Heart left ventricle (tissue), 16 donors: ENCODE measurements around the gene FASN. TPM values are rescaled to one million over a fixed set of nuclear protein-coding genes. Genes with fewer than 3 reads are reported as not detected.
A peak's percentile ranks its signal among the peaks of the same experiment; 100 is the strongest.

Experiments
- ATAC-seq, 4 donors: fragments of 200-7000 bp; cut with Tn5 transposase; one replicate each; pipeline ENCODE4 v1.9.1; 2020 to 2022; ENCODE audit warnings: moderate library complexity in 4 of 4, mild to moderate bottlenecking in 3 of 4, moderate number of reproducible peaks in 1 of 4
- DNase-seq, 5 donors: peaks; one replicate each; pipeline ENCODE4 v3.0.0-alpha.2; 2020
- H3K27ac ChIP-seq, 12 donors: fragments of 200-600 bp; sonication (generic) in 4 of 12; one replicate each; pipeline versions ENCODE4 v1.5.0 to v1.8.0; 2016 to 2022; ENCODE audit warnings: mild to moderate bottlenecking in 2 of 12
- H3K27me3 ChIP-seq, 9 donors: fragments of 200-600 bp; sonication (generic) in 2 of 9; one replicate each; pipeline versions ENCODE4 v1.5.1 to v1.8.0; 2016 to 2022; ENCODE audit warnings: mild to moderate bottlenecking in 3 of 9
- H3K36me3 ChIP-seq, 9 donors: fragments of 200-600 bp; sonication (generic) in 2 of 9; one replicate each; pipeline versions ENCODE4 v1.5.0 to v1.8.0; 2018 to 2022; ENCODE audit warnings: mild to moderate bottlenecking in 2 of 9
- H3K4me1 ChIP-seq, 12 donors: fragments of 200-600 bp; sonication (generic) in 4 of 12; one replicate each; pipeline versions ENCODE4 v1.5.0 to v1.8.0; 2016 to 2022; ENCODE audit warnings: mild to moderate bottlenecking in 3 of 12
- H3K4me3 ChIP-seq, 12 donors: fragments of 200-600 bp; sonication (generic) in 4 of 12; one replicate each; pipeline versions ENCODE4 v1.5.0 to v1.8.0; 2017 to 2022; ENCODE audit warnings: mild to moderate bottlenecking in 9 of 12, moderate library complexity in 4 of 12
- H3K9me3 ChIP-seq, 12 donors: fragments of 200-600 bp; sonication (generic) in 4 of 12; one replicate each; pipeline versions ENCODE4 v1.5.0 to v1.8.0; 2016 to 2022; ENCODE audit warnings: mild to moderate bottlenecking in 1 of 12
- POLR2A ChIP-seq, 2 donors: fragments of 450-650 bp; IDR thresholded peaks; one replicate each; pipeline ENCODE4 v1.6.1; 2017; ENCODE audit warnings: antibody characterized with exemption in 2 of 2, mild to moderate bottlenecking in 2 of 2, moderate library complexity in 2 of 2
- WGBS, 4 donors: extraction: QIAGEN DNeasy Blood & Tissue Kit in 2 of 4; methylation state at CpG; one replicate each; pipeline versions ENCODE4 v1.1.5 to v1.1.7; 2013 to 2018; 5-methylcytosine and 5-hydroxymethylcytosine counted together
- intact Hi-C, 10 donors: fragments of 100-400 bp; cut with DNase I; formaldehyde crosslinking; loops; one replicate each; pipeline versions ENCODE4 v1.11.1 to v1.14.2; 2022
- polyA plus RNA-seq, 2 donors: library from polyadenylated mRNA; stranded (reverse); fragments of 200-250 nt; gene quantifications; one replicate each; pipeline ENCODE4 v1.2.3, GENCODE V29; 2013
- total RNA-seq, 9 donors: library from RNA; depleted of rRNA in 2 of 9; stranded (reverse); fragments of >200 nt in 2 of 9; fragmentation: NEBNext Ultra II Directional in 3 of 9; extraction: Animal tissue kit (Norgen Biotek cat#: 25700) in 3 of 9; gene quantifications; one replicate each; pipeline versions ENCODE4 v1.1.0 to v1.2.4, GENCODE V29; 2016 to 2023
- TF ChIP-seq, protein P1 (sequence below), 12 donors: fragments of 200-600 bp; sonication (generic) in 4 of 12; IDR thresholded peaks; one replicate each; pipeline versions ENCODE4 v1.5.0 to v1.8.0; 2018 to 2022; ENCODE audit warnings: antibody characterized with exemption in 12 of 12, mild to moderate bottlenecking in 5 of 12
- donor health status: ischemic (EF 13 %, LVEDD 7.1; RV severe dilation, severe dysfunction).
- donor health status: healthy with polysubstance abuse.
- donor health status: DM: no; HTN: yes; CAD: no.
- donor health status: DM: no; HTN: no; CAD: no.
- donor health status: ischemic (EF 25% LVEDD 6.9; RV normal size, moderate dysfunction).
- donor health status: ischemic (EF 25% LVEDD 5.7; RV mildly dilated, moderate dysfunction).
- donor health status: healthy.
- donor health status: DM: yes; HTN: yes; CAD: no.
- donor health status: ischemic (EF 35%, LVEDD 5.7; RV mildly dilated, moderate dysfunction).
- donor health status: nonischemic (EF 11% LVEDD 7.7; RV severe dilation, severe dysfunction).
- donor health status: DM: yes; HTN: yes; CAD: no.
- donor health status: PGD.
- donor health status: ischemic (EF 29% LVEDD 5.4; RV normal size, mild dysfunction).
- donor health status: nonischemic (EF 23%, LVEDD 6.1; RV moderate dilation, normal function).

The FASN gene
- total and polyA plus RNA-seq, 11 donors = 6.9 to 103 (median 18.9) TPM

DNA sequence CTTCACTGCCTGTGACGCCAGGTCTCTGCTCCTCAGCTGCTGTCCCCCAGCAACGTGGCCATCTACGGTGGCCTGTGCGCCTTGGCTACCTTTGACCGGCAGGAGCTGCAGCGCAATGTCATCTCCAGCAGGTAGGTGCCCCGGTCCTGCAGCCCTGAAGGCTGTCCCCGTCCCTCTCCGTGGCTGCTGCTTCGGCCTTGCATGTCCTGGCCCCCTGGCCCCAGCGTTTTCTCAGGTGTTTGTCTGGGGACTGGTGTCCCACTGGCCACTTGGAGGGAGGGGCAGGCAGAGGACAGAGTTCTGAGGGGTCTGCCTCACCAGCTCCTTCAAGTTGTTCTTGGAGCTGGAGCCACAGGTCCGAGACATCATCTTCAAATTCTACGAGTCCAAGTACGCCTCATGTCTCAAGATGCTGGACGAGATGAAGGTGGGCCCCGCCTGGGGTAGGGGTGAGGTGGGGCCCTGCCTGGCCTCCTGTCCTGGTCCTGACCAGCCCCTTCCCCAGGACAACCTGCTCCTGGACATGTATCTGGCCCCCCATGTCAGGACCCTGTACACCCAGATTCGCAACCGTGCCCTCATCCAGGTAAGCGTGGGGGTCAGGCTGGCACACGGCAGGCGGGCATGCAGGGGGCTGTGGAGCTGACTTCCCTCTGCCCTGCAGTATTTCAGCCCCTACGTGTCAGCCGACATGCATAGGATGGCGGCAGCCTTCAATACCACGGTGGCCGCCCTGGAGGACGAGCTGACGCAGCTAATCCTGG lies 41.9 kb downstream of the FASN start:
- no peak for ATAC-seq
- intact Hi-C loops = loop anchor here in 1 of 10 donors (5.0 kb wide), 1 partner anchor 41 kb away; the partner anchor contains the start of gene FASN
- no peak overlapping the region for H3K4me3 ChIP-seq
- DNase-seq = peak in 2 of 5 donors; percentile 19 to 23
- peaks cover 0 to 20% (median 15%) of the 10 kb centered on the region in 12 donors for H3K4me1 ChIP-seq
- H3K36me3 ChIP-seq = peaks cover 0 to 78% (median 68%) of the 10 kb centered on the region in 9 donors
- H3K27me3 ChIP-seq = no peaks in the 10 kb centered on the region
- H3K27ac ChIP-seq = no peak overlapping the region
- WGBS, 4 donors = 88 to 91% (median 90%) methylated on average over 18 to 28 of the region's 28 CpGs
- no peak for TF ChIP-seq POLR2A (IDR thresholded peaks at IDR 0.05)
- TF ChIP-seq, protein P1, sequence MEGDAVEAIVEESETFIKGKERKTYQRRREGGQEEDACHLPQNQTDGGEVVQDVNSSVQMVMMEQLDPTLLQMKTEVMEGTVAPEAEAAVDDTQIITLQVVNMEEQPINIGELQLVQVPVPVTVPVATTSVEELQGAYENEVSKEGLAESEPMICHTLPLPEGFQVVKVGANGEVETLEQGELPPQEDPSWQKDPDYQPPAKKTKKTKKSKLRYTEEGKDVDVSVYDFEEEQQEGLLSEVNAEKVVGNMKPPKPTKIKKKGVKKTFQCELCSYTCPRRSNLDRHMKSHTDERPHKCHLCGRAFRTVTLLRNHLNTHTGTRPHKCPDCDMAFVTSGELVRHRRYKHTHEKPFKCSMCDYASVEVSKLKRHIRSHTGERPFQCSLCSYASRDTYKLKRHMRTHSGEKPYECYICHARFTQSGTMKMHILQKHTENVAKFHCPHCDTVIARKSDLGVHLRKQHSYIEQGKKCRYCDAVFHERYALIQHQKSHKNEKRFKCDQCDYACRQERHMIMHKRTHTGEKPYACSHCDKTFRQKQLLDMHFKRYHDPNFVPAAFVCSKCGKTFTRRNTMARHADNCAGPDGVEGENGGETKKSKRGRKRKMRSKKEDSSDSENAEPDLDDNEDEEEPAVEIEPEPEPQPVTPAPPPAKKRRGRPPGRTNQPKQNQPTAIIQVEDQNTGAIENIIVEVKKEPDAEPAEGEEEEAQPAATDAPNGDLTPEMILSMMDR (IDR thresholded peaks at IDR 0.05) = no peak
- no peaks in the 10 kb centered on the region for H3K9me3 ChIP-seq

- 72 to 85% (median 81%) methylated on average over 15 to 26 of the region's 26 CpGs for WGBS, 4 donors
- intact Hi-C loops = loop anchor here in 1 of 10 donors (5.0 kb wide), 1 partner anchor 42 kb away; the partner anchor contains the start of gene FASN
- DNase-seq = peak in 2 of 5 donors; percentile 19 to 44
- no peaks in the 10 kb centered on the region for H3K27me3 ChIP-seq
- H3K36me3 ChIP-seq = peaks cover 0 to 71% (median 60%) of the 10 kb centered on the region in 9 donors
- H3K9me3 ChIP-seq = no peaks in the 10 kb centered on the region
- no peak for TF ChIP-seq POLR2A (IDR thresholded peaks at IDR 0.05)
- TF ChIP-seq, protein P1 (IDR thresholded peaks at IDR 0.05) = no peak
- H3K4me1 ChIP-seq = peaks cover 3 to 28% (median 21%) of the 10 kb centered on the region in 12 donors
- H3K27ac ChIP-seq = no peak overlapping the region
- no peak overlapping the region for H3K4me3 ChIP-seq
- no peak for ATAC-seq
Observed at GRCh38 chr17:82055023-82055964, 42.7 kb downstream of the FASN start.

- no peak for ATAC-seq
- WGBS, 4 donors = 87 to 89% (median 89%) methylated on average over 19 to 38 of the region's 38 CpGs
- Histone ChIP-seq H3K36me3 (peaks cover 0 to 70% (median 58%) of the 10 kb centered on the region in 9 donors), H3K27ac (no peak overlapping the region), H3K4me1 (peaks cover 3 to 36% (median 24%) of the 10 kb centered on the region in 12 donors), H3K4me3 (no peak overlapping the region), H3K27me3 (no peaks in the 10 kb centered on the region), H3K9me3 (no peaks in the 10 kb centered on the region)
- DNase-seq = peak in 3 of 5 donors; percentile 18 to 58 (median 24)
- TF ChIP-seq, protein P1 (IDR thresholded peaks at IDR 0.05) = no peak
- no peak for TF ChIP-seq POLR2A (IDR thresholded peaks at IDR 0.05)
- intact Hi-C loops = loop anchor here in 1 of 10 donors (5.0 kb wide), 1 partner anchor 43 kb away; the partner anchor contains the start of gene FASN
Observed at GRCh38 chr17:82054351-82055022, 43.5 kb downstream of the FASN start.
